ENCODE results near the gene SNX4.
"Not testable (repeated sequence)": the region's sequence is repeated elsewhere in the genome, so short reads cannot be mapped to it uniquely, and the experiment has no call there.

SNX4 gene

DNA sequence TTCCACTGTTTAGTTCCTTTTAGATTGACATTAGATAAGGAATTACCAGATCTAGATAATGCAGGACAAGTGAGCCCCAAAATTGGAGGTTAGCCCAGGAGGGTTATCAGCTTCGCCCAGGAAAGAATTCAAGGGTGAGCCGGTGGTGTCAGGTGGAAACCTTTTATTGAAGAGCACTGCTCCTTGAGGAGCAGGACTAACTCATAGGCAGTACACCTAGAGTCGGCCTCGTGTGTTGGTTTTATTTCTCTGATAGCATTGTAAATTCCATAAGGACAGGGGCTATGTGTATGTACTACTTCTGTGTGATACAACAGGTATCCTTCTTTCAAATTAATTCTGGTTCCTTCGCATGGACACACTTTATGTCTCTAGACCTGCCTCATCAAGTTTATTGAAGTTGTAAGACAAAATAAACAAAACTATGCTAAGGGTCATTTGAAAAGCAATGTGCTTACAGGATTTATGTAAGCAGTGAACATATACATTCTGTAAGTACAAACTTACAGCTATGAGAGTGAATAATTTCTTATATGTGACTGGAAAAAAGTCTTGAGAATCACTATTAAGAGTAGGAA lies 57.2 kb downstream of the SNX4 start:
- no peak for DNase-seq (ENCODE audit: low read depth in 2 of 2)

DNA sequence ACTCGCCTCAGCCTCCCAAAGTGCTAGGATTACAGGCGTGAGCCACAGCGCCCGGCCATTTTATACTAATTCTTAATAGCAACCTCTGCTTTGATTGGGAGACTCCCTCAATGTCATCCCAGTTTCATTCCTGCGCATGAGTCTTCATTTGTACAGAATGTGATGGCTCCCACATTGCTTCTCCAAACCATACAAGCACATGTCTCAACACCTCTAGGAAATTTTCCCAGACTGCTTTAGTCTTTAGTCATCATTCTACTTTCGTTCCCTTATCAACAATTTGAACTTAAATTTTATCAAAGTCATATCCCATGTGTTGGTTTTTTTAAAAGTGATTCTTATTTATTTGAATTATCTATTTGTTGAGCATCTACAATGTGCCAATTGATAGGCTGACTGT lies 58.1 kb downstream of the SNX4 start:
- no peak for DNase-seq (ENCODE audit: low read depth in 2 of 2)

DNA sequence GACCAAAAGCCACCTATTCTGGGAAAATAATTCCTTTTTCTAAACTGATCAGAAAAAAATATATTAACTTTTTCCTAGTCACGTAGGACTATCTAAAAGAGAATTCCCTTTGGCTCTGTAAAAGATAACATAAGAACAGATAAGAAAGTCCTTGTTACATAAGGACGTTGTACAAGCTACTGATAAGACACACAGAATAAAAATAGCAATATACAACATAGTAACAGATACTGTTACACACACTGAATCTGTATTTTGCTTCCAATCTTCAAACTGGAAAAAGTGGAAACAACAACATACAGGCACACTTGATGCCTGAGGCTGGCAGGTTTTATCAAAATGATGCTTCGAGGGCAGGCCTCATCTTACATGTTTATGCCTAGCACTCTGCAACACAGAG lies 59.8 kb downstream of the SNX4 start:
- DNase-seq (ENCODE audit: low read depth in 2 of 2): no peak

DNA sequence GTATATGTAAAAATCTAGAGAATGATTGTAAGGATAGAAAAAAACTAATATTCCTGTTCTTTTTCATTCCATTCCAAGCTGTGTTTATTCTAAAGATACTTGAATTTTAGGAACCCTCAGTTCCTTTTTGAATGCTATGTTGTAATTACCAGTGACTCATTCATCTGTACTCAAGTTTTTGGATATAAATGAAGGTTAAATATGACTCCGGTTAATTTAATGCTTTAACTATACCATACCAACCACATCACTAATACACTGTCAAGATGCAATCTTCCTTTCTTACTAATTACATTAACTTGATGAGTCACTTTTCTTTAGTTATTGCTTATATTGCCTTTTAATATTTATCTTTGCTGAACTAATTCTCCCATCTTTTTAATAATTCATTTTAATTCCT lies 76.1 kb downstream of the SNX4 start:
- no peak for DNase-seq (ENCODE audit: low read depth in 2 of 2)

DNA sequence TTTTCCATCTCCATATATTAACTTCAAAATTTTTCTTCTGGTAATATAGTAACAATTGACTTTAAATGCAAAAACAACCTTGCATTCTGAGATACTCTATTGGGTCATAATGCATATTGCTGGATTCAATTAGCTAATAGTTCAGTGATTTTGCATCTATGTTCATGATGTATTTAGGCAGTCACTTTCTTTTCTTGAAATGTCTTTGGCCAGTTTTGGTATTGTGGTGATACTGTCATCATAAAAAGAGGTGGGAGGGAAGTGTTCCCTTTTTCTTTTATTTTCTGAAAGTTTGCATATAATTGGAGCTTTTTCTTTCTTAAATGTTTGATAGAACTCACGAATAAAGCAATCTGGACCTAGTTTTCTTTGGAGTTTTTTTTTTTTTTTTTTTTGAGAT lies 77.5 kb downstream of the SNX4 start:
- DNase-seq (ENCODE audit: low read depth in 2 of 2): no peak

DNA sequence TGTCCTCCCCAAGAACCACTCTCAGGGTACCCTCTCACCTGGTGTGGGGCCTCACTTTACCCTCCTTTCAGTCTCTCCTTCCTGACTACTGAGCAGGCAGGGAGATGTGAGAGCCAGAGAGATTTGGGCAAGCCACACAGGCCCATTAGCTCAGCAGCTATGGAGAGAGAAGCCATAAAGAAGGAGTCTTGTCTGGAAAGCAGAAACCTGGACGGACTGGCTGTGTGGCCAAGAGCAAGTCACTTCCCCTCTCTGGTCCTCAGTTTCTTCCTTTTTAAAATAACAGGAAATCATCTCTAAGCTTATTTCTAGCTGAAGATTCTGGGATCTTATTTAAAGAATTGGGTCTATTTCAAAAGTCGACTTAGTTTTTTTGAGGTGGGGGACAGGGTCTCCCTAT lies 79.0 kb downstream of the SNX4 start:
- DNase-seq (ENCODE audit: low read depth in 2 of 2): no peak

DNA sequence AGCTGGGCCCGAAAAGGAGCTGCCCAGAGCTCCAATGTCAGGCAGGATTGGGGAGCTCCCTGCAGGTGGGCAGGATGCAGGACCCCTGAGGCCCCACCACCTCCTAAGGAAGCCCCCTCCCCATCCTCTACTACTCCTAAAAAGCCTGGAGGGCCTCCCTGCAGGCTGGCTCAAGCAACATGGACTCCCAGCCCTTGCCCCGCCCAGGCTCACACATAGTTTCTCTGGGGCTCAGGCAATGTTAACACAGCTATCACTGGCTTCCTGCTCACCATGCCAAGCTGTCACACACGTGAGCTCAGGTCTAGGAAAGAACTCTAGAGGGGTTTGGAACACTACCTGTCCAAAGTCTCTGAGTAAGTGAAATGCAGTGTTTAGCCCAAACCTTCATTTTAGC lies 79.4 kb downstream of the SNX4 start:
- no peak for DNase-seq (ENCODE audit: low read depth in 2 of 2)

DNA sequence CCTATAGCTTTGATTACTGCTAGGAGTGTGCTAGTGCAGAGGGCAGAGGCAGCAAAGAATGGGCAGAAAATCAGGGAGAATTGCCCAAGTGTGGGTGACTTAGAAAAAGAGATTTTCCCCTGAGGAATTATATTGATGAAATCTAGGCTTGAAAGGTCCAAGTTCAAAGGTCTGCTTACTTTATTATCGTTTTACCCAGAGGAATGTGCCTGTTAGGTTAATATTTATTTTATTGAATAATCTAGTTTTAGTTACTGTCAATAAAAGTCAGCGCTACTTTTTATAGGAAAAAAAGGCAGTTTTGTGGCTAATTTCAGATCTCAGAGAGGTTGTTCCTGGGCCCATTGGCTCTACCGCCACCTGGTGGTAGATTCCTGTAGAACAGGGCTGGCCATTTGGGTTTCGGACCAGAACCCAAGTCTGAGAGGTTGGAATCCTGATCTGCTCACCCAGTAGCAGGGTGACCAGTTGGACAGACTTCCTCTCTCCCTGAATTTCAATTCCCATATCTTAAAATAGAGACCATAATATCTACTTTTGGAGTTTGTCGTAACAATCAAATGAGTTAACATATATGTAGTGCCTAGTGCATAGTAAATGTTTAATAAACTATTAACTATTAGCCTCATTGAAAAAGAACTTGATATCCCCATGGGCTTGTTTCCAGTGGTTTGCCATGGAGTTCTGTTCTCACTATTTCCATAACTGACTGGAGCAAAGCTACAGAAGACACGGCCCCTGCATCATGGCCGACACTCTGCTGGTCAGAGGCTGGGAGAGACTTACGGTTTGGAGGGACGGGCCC lies 82.2 kb downstream of the SNX4 start:
- DNase-seq (ENCODE audit: low read depth in 2 of 2): peak; percentile 12 to 52

DNA sequence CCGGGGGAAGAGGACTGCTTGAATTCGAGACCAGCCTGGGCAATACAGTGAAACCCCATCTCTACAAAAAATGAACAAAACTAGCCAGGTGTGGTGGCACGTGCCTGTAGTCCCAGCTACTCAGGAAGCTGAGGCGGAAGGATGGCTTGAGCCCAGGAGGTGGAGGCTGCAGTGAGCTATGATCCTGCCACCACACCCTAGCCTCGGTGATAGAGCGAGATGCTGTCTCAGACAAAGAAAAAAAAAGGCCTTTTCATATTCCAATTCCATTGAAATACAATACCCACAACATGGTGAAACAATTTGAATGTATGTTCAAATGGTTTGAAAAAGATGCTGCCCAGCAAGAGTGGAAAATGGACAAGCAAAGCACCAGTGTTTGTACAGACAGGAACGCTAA lies 83.1 kb downstream of the SNX4 start:
- no peak for DNase-seq (ENCODE audit: low read depth in 2 of 2)

DNA sequence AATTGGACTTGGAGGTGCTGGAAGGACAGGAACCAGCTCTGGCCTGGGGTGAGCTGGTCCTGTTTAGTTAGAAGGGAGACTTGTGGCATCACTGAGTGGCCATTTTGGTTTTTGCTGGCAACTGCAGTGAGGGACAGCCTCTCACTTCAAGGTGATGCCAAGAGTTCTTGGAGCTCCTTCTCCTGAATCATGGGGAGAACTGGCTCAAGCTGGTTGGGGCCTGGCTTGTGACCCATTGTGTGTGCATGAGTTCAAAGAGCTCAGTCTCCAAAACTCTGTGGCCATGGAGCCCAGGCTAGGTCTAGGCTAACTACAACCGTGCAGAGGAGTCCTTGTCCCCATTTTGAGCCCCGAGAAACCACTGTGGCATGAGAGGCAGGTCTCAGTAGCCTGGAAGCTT lies 84.8 kb downstream of the SNX4 start:
- DNase-seq (ENCODE audit: low read depth in 2 of 2): no peak

DNA sequence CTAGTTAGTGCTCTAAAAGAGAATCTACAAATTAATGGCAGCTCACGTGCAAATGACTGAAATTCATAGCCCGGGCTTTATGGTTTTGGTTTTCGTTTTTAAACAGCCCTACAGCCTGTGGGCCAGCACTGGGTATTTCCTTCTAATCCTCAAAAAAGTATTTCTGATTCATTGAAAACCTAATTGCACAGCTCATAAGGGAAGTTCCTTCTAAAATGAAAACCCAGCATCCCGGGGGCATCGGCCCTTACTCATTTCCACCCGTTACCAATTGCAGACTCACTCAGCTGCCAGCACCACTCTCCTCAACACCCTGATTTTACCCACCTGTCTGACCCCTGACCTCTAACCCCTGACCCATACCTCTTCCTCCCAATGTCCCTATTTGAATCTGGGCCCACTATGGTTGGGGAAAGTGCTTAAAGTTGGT lies 85.4 kb downstream of the SNX4 start:
- no peak for DNase-seq (ENCODE audit: low read depth in 2 of 2)

DNA sequence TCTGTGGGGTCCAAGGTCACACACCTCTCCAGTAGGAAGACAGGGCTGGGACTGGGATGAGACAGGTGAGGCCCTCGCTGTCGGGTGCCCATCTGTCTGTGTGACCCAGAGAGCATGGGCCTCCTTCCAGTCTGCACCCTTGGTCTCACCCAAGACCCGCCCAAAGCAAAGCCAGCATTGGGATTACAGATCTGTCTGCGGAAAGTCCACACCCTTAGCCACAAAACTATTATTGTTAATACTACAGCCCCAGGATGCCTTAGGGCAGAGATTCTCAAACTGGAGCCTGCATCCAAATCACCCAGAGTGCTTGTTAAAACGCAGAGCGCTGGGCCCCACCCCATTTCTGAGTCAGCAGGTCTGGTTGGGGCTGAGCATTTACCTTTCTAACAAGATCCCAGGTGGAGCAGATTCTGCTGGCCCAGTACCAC lies 86.4 kb downstream of the SNX4 start:
- no peak for DNase-seq (ENCODE audit: low read depth in 2 of 2)

DNA sequence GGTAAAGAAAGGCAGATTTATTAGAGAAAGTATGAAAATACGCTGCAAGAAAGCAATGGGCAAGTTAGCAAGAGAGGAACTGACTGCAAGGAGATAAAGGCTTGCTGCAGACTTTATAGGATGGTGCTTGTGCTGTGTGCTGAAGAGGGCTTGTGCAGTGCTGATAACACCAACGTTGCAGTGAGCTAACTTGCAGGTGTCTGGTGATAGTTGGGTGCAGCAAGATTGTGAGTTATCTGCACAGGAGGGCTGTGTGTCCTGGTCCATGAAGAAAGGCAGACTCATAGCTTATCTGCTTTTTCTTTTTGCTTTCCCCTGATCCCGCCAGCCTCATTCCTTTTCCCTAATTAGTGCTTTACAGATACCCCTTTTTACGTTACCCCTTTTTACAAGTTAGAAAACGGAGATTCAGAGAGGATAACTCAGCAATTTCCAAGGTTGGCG lies 86.9 kb downstream of the SNX4 start:
- no peak for DNase-seq (ENCODE audit: low read depth in 2 of 2)

DNA sequence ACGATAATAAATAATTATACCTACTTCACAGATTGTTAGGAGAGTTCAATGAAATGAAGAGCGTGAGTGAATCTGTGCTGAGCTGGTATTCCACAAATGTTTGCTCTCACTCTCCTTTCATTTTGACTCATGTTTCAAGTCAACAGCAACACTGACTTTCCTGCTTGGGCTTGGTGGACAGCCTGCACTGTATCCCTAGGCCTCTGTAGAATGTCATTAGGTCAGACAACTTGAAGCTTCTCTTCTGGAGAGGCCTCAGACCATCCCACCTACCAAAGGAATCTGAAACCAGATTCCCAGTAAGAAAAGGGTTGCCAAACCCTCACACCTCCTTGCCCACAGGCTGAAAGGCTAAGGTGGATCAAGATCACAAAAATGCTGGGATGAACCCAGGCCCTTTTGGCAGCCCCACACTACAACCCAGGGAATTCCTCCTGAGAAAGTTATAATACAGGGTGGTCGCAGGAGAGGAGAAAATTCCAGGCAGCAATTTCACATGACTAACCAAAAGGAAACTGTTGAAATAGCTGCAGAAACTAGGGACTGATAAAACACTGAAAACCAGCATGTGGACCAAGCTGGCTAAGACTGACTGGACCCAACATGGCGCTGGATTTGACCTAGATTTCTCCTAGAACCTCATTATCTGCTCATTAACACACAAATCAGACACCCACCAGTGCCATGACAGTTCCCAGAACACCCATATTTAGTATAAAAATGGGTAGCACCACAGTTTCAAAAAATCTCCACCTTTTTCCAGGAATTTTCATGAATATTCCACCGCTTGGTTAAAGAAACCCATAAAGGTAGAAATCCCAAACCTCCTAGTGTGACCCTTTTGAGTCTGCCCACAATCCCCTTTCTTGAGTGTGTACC lies 87.9 kb downstream of the SNX4 start:
- DNase-seq (ENCODE audit: low read depth in 2 of 2): no peak

DNA sequence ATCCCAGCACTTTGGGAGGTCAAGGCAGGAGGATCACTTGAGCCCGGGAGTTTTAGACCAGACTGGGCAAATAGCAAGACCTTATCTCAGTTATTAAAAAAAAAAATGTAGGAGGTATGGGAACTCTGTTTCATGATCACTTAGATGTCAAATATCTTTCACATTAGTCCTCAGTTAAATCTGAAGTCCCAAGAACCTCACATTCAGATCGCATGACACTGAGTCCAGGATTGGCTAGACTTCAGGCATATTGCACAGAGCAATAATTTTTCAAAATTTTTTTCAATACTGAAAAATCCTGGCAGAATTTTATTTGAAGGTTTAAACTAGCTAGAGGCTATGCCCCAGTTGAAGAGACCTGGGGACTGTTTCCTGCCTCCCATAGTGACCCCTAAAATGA lies 88.6 kb downstream of the SNX4 start:
- no peak for DNase-seq (ENCODE audit: low read depth in 2 of 2)

DNA sequence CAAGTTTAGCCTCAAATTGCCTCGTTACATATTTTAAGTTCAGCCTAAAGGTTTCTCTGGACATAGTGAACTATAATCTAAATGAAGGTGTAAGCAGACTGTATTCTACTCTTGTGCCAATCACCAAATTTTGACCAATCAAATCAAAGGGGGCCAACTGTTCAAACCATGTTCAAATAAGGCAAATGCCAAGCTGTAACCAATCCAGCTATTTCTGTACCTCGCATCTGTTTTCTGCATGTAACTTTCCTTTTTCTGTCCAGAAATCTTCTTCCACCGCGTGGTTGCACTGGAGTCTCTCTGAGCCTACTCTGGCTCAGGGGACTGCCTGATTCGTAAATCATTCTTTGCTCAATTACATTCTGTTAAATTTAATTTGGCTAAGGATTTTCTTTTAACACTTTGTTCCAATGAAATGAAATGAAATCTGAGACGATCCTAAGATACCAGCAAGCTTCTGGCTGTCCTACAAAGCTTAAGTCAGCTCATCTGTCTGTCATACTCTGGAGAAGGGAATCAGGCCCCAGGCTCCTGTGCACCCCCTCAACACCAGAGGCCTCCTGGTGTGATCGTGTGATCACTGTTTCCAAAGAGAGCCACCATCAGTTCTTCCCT lies 91.7 kb downstream of the SNX4 start:
- DNase-seq (ENCODE audit: low read depth in 2 of 2): no peak

DNA sequence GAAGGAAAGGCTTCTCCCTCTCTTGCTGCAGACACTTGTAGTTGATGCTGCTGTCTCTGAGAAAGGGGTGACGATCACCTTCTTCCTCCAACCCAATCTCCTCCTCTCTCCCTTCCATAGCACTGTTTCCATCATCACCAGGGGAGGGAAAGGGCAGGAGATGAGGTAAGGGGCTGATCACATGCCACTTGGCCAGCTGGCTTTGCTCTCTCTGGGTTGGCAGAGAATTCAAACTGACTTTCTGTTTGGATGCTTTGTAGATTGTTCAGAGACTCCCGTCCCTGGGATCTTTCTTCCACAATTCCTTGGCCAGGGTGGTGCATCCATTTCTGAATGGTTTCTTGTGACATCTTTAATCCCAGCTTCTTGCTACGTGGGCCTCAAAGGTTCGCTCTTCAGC lies 101.7 kb downstream of the SNX4 start:
- no peak for DNase-seq (ENCODE audit: low read depth in 2 of 2)

DNA sequence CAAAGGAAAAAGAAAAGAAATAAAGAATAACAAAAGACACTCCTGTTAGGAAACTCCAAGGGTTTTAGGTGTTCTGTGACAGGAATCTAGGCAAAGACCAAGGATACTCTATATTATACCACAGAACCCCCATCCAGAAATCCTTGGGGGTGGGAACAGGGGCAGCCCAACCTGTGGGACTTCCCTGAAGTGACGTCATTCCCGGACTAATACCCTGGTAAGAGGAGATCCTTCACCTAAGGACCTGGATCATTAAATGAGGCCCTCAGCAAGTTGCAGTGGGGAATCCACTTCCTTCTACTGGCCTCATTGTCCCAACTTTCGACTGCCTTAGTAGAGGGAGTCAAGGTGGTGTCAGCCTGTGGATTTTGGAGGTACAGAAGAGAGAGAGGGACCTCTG lies 103.8 kb downstream of the SNX4 start:
- no peak for DNase-seq (ENCODE audit: low read depth in 2 of 2)

DNA sequence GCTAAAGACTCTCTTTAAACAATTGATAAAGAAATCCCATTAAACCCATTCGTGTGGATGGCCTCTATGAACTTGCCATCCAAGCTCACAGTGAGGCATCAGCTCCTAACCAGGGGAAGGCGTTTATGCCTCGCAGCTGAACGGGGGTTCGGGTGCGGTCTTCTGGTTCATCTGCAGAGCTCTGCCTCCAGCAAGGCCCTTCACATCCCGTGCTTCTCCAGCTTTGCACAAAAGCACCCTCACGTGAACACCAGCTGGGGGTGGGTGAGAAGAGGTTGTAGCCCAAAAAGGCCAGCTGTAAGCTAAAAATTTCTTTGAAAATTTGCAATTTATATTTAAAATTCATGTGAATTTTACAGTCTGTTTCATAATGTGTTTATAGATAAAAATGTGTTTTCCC lies 105.3 kb downstream of the SNX4 start:
- DNase-seq (ENCODE audit: low read depth in 2 of 2): no peak

DNA sequence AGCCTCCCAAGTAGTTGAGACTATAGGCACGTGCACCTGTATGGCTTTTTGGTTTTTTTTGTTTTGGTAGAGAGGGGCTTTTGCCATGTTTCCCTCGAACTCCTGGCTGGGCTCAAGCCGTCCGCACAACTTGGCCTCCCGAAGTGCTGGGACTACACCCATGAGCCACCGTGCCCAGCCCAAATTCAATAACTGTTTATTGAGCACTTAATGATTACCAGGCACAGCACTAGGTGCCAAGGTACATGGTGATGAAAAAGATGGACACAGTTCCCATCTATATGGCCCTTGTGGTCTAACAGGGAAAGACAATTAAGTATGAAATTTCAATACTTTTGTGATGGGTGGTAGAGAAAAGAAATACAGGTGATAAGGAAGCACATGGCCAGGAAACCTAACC lies 109.1 kb downstream of the SNX4 start:
- no peak for DNase-seq (ENCODE audit: low read depth in 2 of 2)

DNA sequence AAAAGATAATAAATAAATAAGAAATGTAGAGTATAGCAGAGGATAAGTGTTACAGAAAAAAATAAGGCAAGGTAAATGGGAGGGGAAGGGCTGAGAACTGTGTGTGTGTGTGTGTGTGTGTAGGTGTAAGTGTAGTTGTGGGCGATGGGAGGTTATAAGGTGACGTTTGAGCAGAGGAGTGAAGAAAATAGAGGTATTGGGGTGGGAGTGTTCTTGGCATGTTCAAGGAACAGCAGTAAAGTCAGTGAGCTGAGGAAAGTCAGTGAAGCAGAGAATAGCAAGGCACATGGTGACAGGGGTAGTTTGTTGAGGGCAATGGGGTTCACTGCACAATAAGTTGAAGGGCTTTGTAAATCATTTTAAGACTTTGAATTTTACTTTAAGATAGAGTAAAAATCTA lies 113.9 kb downstream of the SNX4 start:
- no peak for DNase-seq (ENCODE audit: low read depth in 2 of 2)

DNA sequence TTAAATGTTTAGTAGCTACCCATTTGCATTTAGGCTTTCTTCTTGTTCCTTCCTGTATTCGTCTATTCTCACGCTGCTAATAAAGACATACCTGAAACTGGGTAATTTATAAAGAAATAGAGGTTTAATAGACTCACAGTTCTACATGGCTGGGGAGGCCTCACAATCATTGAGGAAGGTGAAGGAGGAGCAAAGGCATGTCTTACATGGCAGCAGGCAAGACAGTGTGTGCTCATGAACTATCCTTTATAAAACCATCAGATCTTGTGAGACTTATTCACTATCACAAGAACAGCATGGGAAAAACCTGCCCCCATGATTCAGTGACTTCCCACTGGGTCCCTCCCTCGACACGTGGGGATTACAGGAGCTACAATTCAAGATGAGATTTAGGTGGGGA lies 114.5 kb downstream of the SNX4 start:
- DNase-seq (ENCODE audit: low read depth in 2 of 2): not testable (repeated sequence)

Measured in stimulated activated CD4-positive, alpha-beta T cell treated with anti-CD3 and anti-CD28 coated beads, Interleukin-15, amount 100 ng/mL, for 48 hours (primary cell).